Stimulated activated naive CD8-positive, alpha-beta T cell treated with anti-CD3 and anti-CD28 coated beads, Interleukin-15, amount 100 ng/mL, for 72 hours (primary cell): ENCODE measurements around the gene LYSMD2.
"Not testable (repeated sequence)": the region's sequence is repeated elsewhere in the genome, so short reads cannot be mapped to it uniquely, and the experiment has no call there.

Experiments used
- ATAC-seq: fragments of 150-1000 bp; cut with Tn5 transposase; 2 replicates; pipeline ENCODE4 v1.10.0; 2021; ENCODE audit warnings: mild to moderate bottlenecking, moderate library complexity
- DNase-seq, 2 donors: peaks; one replicate each; pipeline ENCODE4 v3.0.0; 2021 to 2022
- H3K27ac Mint-ChIP-seq, 2 donors: one replicate each; pipeline ENCODE4 v1.8.0; 2022; ENCODE audit warnings: mild to moderate bottlenecking in 2 of 2, mixed read lengths in 2 of 2, moderate library complexity in 2 of 2
- H3K27me3 Mint-ChIP-seq: one replicate; pipeline ENCODE4 v1.8.0; 2022; ENCODE audit warnings: mixed read lengths
- H3K4me1 Mint-ChIP-seq: one replicate; pipeline ENCODE4 v1.8.0; 2022; ENCODE audit warnings: mild to moderate bottlenecking, mixed read lengths
- H3K4me3 Mint-ChIP-seq, 2 donors: one replicate each; pipeline ENCODE4 v1.8.0; 2022; ENCODE audit warnings: mild to moderate bottlenecking in 2 of 2, mixed read lengths in 2 of 2, moderate library complexity in 1 of 2
- H3K9me3 Mint-ChIP-seq, 2 donors: one replicate each; pipeline ENCODE4 v1.8.0; 2022; ENCODE audit warnings: mixed read lengths in 2 of 2

The LYSMD2 gene, protein sequence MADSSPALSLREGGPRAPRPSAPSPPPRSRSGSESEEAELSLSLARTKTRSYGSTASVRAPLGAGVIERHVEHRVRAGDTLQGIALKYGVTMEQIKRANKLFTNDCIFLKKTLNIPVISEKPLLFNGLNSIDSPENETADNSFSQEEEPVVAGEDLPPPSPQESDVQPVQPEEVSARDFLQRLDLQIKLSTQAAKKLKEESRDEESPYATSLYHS

GRCh38 chr15:51737522-51738305 lies at the start of gene LYSMD2:
Gene LYSMD2 (minus strand): TSS chr15:51737655. CDS start chr15:51737622, 33 bp downstream.
- peak within 1 kb of the TSS; percentile 82 to 85 for H3K4me3 Mint-ChIP-seq
- peaks cover 55% of the 10 kb centered on the region for H3K4me1 Mint-ChIP-seq
- H3K27ac Mint-ChIP-seq: peak within 1 kb of the TSS; percentile 81 to 89
- H3K27me3 Mint-ChIP-seq: no peaks in the 10 kb centered on the region
- ATAC-seq (peak; percentile 59), DNase-seq (peak; percentile 74 to 75)
- H3K9me3 Mint-ChIP-seq: no peaks in the 10 kb centered on the region

DNA sequence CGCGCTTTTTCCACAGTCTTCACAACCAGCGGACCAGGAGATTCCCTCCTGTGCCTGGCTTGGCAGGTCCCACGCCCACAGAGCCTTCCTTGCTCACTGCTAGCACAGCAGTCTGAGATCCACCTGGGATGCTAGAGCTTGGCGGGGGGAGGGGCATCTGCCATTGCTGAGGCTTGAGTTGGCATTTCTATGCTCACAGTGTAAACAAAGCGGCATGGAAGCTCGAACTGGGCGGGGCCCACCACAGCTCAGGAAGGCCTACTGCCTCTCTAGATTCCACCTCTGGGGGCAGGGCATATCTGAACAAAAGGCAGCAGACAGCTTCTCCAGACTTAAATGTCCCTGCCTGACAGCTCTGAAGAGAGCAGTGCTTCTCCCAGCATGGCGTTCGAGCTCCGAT lies 49.7 kb upstream of the LYSMD2 start:
- not testable (repeated sequence) for H3K4me3 Mint-ChIP-seq, ATAC-seq, H3K9me3 Mint-ChIP-seq, DNase-seq, H3K4me1 Mint-ChIP-seq, H3K27ac Mint-ChIP-seq, H3K27me3 Mint-ChIP-seq

DNA sequence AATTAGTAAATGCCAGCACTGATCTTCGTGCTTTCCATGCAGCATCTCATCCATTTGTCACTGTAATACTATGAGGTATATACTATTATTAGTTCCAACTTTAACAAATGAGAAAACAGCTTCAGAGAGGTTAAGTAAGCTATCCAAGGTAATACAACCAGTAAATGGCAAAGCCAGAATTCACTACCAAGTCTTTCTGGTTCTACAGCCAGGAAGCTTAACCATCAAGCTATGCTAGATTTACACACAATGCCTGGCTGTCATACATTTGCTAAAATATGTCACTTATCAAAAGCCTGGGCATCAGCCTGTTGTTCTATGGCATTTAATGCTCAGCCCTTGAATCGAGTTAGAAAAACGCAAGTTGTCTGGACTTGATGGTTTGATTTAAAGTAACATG lies 46.5 kb upstream of the LYSMD2 start:
- no peaks in the 10 kb centered on the region for H3K27me3 Mint-ChIP-seq
- no peak overlapping the region for H3K4me3 Mint-ChIP-seq
- no peaks in the 10 kb centered on the region for H3K4me1 Mint-ChIP-seq
- peaks cover 0 to 3% of the 10 kb centered on the region in 2 donors for H3K9me3 Mint-ChIP-seq
- no peak for ATAC-seq
- H3K27ac Mint-ChIP-seq: no peak overlapping the region
- no peak for DNase-seq

DNA sequence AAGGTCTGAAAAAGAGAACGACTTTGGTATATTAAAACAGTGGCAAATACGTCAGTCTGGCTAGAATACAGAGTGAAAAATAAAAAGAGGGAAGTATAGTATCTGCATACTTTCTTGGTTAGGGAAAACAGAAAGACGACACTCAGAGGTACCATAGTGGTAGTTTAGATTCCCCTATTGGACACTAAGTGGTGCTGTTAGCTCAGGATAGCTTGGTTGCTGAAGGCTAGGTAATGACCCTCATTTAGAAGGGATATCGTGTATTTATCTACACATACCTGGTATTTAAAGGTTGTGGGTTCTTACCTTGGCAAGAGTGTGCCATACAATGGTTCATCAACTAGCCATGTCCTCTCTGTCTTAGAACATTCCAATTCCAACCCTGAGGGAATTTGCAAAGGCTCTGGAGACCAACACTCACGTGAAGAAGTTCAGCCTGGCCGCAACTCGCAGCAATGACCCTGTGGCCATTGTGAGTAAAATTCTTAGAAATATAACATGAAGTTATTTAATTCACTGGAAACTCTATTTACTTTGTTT lies 45.0 kb upstream of the LYSMD2 start:
- Mint-ChIP-seq H3K4me3 (no peak overlapping the region), H3K27me3 (no peaks in the 10 kb centered on the region), H3K4me1 (no peaks in the 10 kb centered on the region), H3K9me3 (no peaks in the 10 kb centered on the region), H3K27ac (no peak overlapping the region)
- DNase-seq (no peak), ATAC-seq (no peak)

DNA sequence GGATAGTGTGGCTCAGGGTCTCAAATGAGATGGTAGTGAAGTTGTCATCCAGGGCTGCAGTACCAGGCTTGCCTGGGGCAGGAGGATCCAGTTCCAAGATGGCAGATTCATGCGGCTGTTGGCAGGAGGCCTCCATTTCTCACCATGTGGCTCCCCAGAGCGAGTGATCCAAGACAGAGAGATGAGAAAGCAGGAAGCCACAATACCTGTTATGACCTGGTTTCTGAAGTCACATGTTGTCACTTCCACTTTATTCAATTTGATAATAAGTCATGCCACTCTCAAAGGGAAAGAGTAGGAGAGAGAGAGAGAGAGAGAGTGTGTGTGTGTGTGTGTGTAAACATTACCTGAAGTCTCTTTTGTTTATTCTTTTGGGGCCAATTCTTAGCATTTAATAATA lies 44.1 kb upstream of the LYSMD2 start:
- peak; percentile 39 for ATAC-seq
- H3K4me1 Mint-ChIP-seq: peaks cover under 1% of the 10 kb centered on the region

GRCh38 chr15:51780636-51781035 lies 43.2 kb upstream of the LYSMD2 start:
- H3K4me1 Mint-ChIP-seq: peaks cover 7% of the 10 kb centered on the region
- ATAC-seq: no peak
- H3K9me3 Mint-ChIP-seq: no peaks in the 10 kb centered on the region
- no peak overlapping the region for H3K4me3 Mint-ChIP-seq
- no peak overlapping the region for H3K27ac Mint-ChIP-seq
- no peaks in the 10 kb centered on the region for H3K27me3 Mint-ChIP-seq
- no peak for DNase-seq

More for the DNA sequence above, 44.1 kb upstream of the LYSMD2 start:
- no peak overlapping the region for H3K27ac Mint-ChIP-seq
- no peaks in the 10 kb centered on the region for H3K9me3 Mint-ChIP-seq
- H3K27me3 Mint-ChIP-seq: no peaks in the 10 kb centered on the region
- no peak for DNase-seq
- H3K4me3 Mint-ChIP-seq: no peak overlapping the region

GRCh38 chr15:51776952-51777569 lies 39.6 kb upstream of the LYSMD2 start:
- Mint-ChIP-seq H3K27me3 (no peaks in the 10 kb centered on the region), H3K4me1 (peaks cover 7% of the 10 kb centered on the region), H3K27ac (no peak overlapping the region), H3K9me3 (no peaks in the 10 kb centered on the region), H3K4me3 (no peak overlapping the region)
- DNase-seq (peak; percentile 57 to 61), ATAC-seq (peak; percentile 85)

DNA sequence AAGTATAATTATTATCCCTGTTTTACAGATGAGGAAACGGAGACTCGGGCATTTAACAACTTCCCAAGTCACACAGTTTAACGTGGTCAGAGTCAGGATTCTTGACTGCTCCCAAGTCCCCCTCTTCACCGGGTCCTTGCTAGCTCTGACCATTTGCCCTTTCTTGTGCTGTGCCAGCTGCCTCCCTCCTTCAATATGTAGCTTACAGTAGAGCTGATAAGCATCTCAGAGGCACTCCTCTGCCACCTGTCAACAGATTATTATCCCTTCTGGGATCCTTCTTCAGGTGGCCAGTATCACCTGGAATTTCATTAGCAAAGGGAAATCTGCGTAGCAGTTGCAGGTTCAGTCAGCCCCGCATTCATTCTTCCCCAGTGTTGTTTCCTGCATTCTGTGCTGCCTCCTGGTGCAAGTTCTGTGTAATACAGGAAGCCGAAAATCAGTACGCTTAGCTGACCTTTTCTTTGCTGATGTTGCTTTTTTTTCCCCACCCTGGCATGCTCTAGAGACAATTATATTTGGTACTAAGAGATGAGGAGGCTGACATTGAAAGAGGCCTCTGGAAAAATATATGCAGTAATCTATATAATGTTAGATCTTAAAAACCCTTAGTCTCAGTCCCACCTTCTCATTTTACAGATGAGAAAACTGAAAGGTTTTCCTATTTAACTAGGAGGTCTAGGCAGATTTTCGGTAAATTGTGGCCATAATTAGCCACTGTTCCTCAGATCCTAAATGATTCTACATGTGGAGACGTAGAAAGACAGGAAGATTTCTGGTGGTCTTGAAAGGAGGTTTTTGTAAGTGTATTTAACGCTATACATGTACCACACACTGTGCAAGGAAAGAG lies 38.7 kb upstream of the LYSMD2 start:
- Mint-ChIP-seq H3K9me3 (no peaks in the 10 kb centered on the region), H3K27me3 (no peaks in the 10 kb centered on the region), H3K27ac (no peak overlapping the region), H3K4me3 (no peak overlapping the region), H3K4me1 (peaks cover 7% of the 10 kb centered on the region)
- DNase-seq (peak; percentile 28 to 30), ATAC-seq (peak; percentile 70)

- DNase-seq: no peak
- no peaks in the 10 kb centered on the region for H3K9me3 Mint-ChIP-seq
- H3K27ac Mint-ChIP-seq: no peak overlapping the region
- no peaks in the 10 kb centered on the region for H3K27me3 Mint-ChIP-seq
- H3K4me3 Mint-ChIP-seq: no peak overlapping the region
- no peak for ATAC-seq
- H3K4me1 Mint-ChIP-seq: peaks cover 7% of the 10 kb centered on the region
Measured at GRCh38 chr15:51774916-51775315, 37.5 kb upstream of the LYSMD2 start.

DNA sequence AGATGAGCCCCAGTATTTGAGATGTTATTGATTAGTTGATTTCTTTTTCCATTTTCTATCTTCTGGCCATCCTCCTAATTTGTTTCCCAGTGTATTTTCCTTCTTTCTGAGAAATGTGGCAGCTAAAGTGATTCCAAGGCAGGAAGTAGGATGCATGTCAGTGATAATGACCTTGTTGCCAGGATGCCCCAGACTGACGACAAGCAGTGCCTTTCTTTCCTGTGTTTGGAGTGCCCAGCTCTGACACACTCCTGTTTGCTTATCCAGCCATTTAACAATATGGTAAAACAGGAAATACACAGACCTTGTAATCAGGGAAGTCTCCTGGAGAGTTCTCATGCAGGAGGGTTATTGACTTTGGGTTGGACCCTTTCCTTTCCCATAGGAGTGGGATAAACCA lies 34.3 kb upstream of the LYSMD2 start:
- no peak overlapping the region for H3K4me3 Mint-ChIP-seq
- no peaks in the 10 kb centered on the region for H3K27me3 Mint-ChIP-seq
- peaks cover 9% of the 10 kb centered on the region in 2 donors for H3K9me3 Mint-ChIP-seq
- peaks cover 16% of the 10 kb centered on the region for H3K4me1 Mint-ChIP-seq
- ATAC-seq (no peak), DNase-seq (no peak)
- H3K27ac Mint-ChIP-seq: no peak overlapping the region

DNA sequence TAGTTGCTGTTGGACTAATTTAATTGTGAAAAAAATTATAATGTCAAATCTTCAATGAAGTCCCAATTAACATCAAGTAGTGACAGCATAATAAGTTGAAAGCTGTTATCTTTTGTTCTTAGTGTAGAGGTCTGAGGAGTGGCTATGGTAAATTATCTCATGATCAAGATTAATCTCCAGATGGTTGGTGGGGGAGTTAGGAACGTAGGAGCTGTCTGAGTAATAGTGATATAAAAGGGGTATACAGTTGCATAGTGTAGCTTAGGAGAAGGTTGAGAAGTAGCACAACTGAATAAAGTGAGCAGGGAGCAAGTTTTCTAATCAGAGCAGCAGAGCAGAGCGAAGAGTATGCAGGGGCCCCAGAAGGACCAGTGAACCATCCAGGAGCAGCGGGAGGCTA lies 33.4 kb upstream of the LYSMD2 start:
- Mint-ChIP-seq H3K27ac (no peak overlapping the region), H3K27me3 (no peaks in the 10 kb centered on the region), H3K9me3 (peaks cover 9% of the 10 kb centered on the region in 2 donors), H3K4me1 (peaks cover 10% of the 10 kb centered on the region), H3K4me3 (no peak overlapping the region)
- ATAC-seq (no peak), DNase-seq (no peak)

GRCh38 chr15:51768018-51768417 lies 30.6 kb upstream of the LYSMD2 start:
- peaks cover 9% of the 10 kb centered on the region in 2 donors for H3K9me3 Mint-ChIP-seq
- ATAC-seq: peak; percentile 52
- H3K4me1 Mint-ChIP-seq: peaks cover 9% of the 10 kb centered on the region
- peak overlapping the region; percentile 67 to 96 for H3K27ac Mint-ChIP-seq
- H3K4me3 Mint-ChIP-seq: peak overlapping the region; percentile 13 to 61
- no peaks in the 10 kb centered on the region for H3K27me3 Mint-ChIP-seq
- peak; percentile 12 to 18 for DNase-seq

GRCh38 chr15:51766341-51766740 lies 28.9 kb upstream of the LYSMD2 start:
- peaks cover 9% of the 10 kb centered on the region for H3K4me1 Mint-ChIP-seq
- H3K9me3 Mint-ChIP-seq: peaks cover 9% of the 10 kb centered on the region in 2 donors
- H3K27me3 Mint-ChIP-seq: no peaks in the 10 kb centered on the region
- ATAC-seq (no peak), DNase-seq (no peak)
- H3K4me3 Mint-ChIP-seq: no peak overlapping the region
- no peak overlapping the region for H3K27ac Mint-ChIP-seq

GRCh38 chr15:51765751-51766150 lies 28.3 kb upstream of the LYSMD2 start:
- H3K4me3 Mint-ChIP-seq: no peak overlapping the region
- peaks cover 9% of the 10 kb centered on the region in 2 donors for H3K9me3 Mint-ChIP-seq
- no peaks in the 10 kb centered on the region for H3K27me3 Mint-ChIP-seq
- peaks cover 9% of the 10 kb centered on the region for H3K4me1 Mint-ChIP-seq
- no peak overlapping the region for H3K27ac Mint-ChIP-seq
- DNase-seq (no peak), ATAC-seq (no peak)

GRCh38 chr15:51760805-51761204 lies 23.4 kb upstream of the LYSMD2 start:
- H3K4me1 Mint-ChIP-seq: peaks cover 2% of the 10 kb centered on the region
- H3K27ac Mint-ChIP-seq: no peak overlapping the region
- DNase-seq (no peak), ATAC-seq (no peak)
- no peak overlapping the region for H3K4me3 Mint-ChIP-seq
- no peaks in the 10 kb centered on the region for H3K27me3 Mint-ChIP-seq
- no peaks in the 10 kb centered on the region for H3K9me3 Mint-ChIP-seq
